Measurements from ENCODE around the gene PDF. TPM values are rescaled to one million over a fixed set of nuclear protein-coding genes. Genes with fewer than 3 reads are reported as not detected.

PDF gene
- total RNA-seq, 3 donors from 2014 or later: 13.9 to 20.2 (median 19.7) TPM

- Histone ChIP-seq H3K27me3 (no peaks in the 10 kb centered on the region), H3K9me3 (no peaks in the 10 kb centered on the region), H3K4me1 (peaks cover 3 to 8% of the 10 kb centered on the region in 2 donors), H3K27ac (peak overlapping the region; percentile 83 to 88), H3K36me3 (no peaks in the 10 kb centered on the region), H3K4me3 (peak overlapping the region; percentile 68 to 89 (median 76))
- DNase-seq (ENCODE audit: low spot score in 2 of 2): no peak
- intact Hi-C loops (cut with DNase I; ENCODE audit: low total_unique reads): no loop called here
- no peak for TF ChIP-seq POLR2AphosphoS5 (IDR thresholded peaks at IDR 0.05)
- TF ChIP-seq CTCF (IDR thresholded peaks at IDR 0.05): no peak
- TF ChIP-seq POLR2A (IDR thresholded peaks at IDR 0.05): no peak
These were observed 9.8 kb upstream of the PDF start for GRCh38 chr16:69340095-69340644.

- TF ChIP-seq POLR2A (IDR thresholded peaks at IDR 0.05) (no peak), POLR2AphosphoS5 (IDR thresholded peaks at IDR 0.05) (peak; percentile 78 to 84 (median 81)), CTCF (IDR thresholded peaks at IDR 0.05) (peak; percentile 93 to 98 (median 94))
- DNase-seq (ENCODE audit: low spot score in 2 of 2): peak; percentile 94 to 95
- intact Hi-C loops (cut with DNase I; ENCODE audit: low total_unique reads): no loop called here
- no peaks in the 10 kb centered on the region for H3K27me3 ChIP-seq
- peak within 1 kb of the TSS; percentile 83 to 88 for H3K27ac ChIP-seq
- H3K9me3 ChIP-seq: no peaks in the 10 kb centered on the region
- H3K36me3 ChIP-seq: peaks cover 5% of the 10 kb centered on the region
- peaks cover 3 to 8% of the 10 kb centered on the region in 2 donors for H3K4me1 ChIP-seq
- peak within 1 kb of the TSS; percentile 68 to 89 (median 76) for H3K4me3 ChIP-seq
These were observed 9.1 kb upstream of the PDF start, which contains the start of the genes COG8 and NIP7 for GRCh38 chr16:69339289-69340094. COG8 (minus strand) TSS chr16:69339564; CDS start chr16:69339552, 12 bp downstream. NIP7 (plus strand) TSS chr16:69339772; CDS start chr16:69339830, 58 bp downstream.

GRCh38 chr16:69338557-69339288 lies 8.3 kb upstream of the PDF start:
- H3K4me3 ChIP-seq: peak overlapping the region; percentile 68 to 89 (median 76)
- H3K27ac ChIP-seq: peak overlapping the region; percentile 83 to 88
- TF ChIP-seq CTCF (IDR thresholded peaks at IDR 0.05): no peak
- TF ChIP-seq POLR2A (IDR thresholded peaks at IDR 0.05): no peak
- TF ChIP-seq POLR2AphosphoS5 (IDR thresholded peaks at IDR 0.05): no peak
- no peaks in the 10 kb centered on the region for H3K27me3 ChIP-seq
- DNase-seq (ENCODE audit: low spot score in 2 of 2): no peak
- H3K9me3 ChIP-seq: no peaks in the 10 kb centered on the region
- peaks cover 10% of the 10 kb centered on the region for H3K36me3 ChIP-seq
- peaks cover 3 to 8% of the 10 kb centered on the region in 2 donors for H3K4me1 ChIP-seq
- intact Hi-C loops (cut with DNase I; ENCODE audit: low total_unique reads): no loop called here

- DNase-seq (ENCODE audit: low spot score in 2 of 2): no peak
- H3K9me3 ChIP-seq: no peaks in the 10 kb centered on the region
- H3K27ac ChIP-seq: no peak overlapping the region
- intact Hi-C loops (cut with DNase I; ENCODE audit: low total_unique reads): no loop called here
- H3K27me3 ChIP-seq: no peaks in the 10 kb centered on the region
- TF ChIP-seq POLR2A (IDR thresholded peaks at IDR 0.05) (no peak), CTCF (IDR thresholded peaks at IDR 0.05) (no peak), POLR2AphosphoS5 (IDR thresholded peaks at IDR 0.05) (no peak)
- H3K4me3 ChIP-seq: no peak overlapping the region
- peaks cover 10% of the 10 kb centered on the region for H3K36me3 ChIP-seq
- peaks cover 0 to 3% of the 10 kb centered on the region in 2 donors for H3K4me1 ChIP-seq
These were observed 4.3 kb upstream of the PDF start for GRCh38 chr16:69334696-69335095.

Data from breast epithelium (tissue), 4 donors.